ENCODE data around the gene TSPAN9.

Gene TSPAN9

DNA sequence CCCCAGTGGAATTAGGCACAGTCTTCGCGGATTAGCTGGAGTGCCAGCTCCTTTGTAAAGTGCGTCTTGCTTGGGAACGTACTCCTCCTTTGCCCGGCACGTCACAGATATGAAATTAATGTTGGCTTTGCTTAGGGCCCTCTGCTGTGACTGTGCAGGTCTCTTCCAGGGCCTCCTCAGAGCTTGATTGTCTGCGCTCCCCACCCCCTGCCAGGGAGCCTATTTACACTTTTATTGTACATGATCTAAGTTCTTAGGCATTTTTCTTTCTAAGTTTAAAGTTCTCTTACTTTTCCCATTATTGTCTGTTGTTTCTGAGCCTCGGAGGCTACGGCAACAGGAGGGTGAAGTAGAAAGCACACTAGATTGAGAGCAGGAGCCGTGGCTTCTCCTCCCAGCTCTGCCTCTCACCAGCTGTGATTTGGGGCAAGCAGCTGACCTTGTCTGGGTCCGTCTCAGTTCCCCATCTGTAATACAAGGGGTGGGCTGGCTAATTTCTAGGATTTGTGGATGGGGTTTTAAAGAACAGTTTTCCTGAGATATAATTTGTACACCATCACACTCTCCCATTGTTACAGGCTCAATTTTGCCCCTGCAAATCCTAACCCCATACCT lies 81.8 kb downstream of the TSPAN9 start:
- DNase-seq (ENCODE audit: low read depth in 2 of 3, low spot score in 1 of 3), result no peak

GRCh38 chr12:3160081-3160480 lies 82.9 kb downstream of the TSPAN9 start:
- no peak for DNase-seq (ENCODE audit: low read depth in 2 of 3, low spot score in 1 of 3)

DNA sequence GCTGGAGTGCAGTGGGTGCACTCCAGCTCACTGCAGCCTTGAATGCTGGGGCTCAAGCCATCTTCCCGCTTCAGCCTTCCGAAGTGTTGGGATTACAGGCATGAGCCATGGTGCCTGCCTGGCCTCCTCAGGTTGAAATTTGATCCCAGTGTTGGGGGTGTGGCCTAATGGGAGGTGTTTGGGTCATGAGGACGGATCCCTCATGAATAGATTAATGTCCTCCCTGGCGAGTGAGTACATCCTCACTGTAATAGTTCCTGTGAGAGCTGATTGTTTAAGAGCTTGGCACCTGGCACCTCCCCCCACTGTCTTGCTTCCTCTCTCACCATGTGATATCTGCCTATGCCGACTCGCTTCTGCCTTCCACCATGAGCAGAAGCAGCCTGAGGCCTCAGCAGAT lies 84.7 kb downstream of the TSPAN9 start:
- no peak for DNase-seq (ENCODE audit: low read depth in 2 of 3, low spot score in 1 of 3)

GRCh38 chr12:3164454-3165077 lies 87.4 kb downstream of the TSPAN9 start:
- DNase-seq (ENCODE audit: low read depth in 2 of 3, low spot score in 1 of 3), result no peak

DNA sequence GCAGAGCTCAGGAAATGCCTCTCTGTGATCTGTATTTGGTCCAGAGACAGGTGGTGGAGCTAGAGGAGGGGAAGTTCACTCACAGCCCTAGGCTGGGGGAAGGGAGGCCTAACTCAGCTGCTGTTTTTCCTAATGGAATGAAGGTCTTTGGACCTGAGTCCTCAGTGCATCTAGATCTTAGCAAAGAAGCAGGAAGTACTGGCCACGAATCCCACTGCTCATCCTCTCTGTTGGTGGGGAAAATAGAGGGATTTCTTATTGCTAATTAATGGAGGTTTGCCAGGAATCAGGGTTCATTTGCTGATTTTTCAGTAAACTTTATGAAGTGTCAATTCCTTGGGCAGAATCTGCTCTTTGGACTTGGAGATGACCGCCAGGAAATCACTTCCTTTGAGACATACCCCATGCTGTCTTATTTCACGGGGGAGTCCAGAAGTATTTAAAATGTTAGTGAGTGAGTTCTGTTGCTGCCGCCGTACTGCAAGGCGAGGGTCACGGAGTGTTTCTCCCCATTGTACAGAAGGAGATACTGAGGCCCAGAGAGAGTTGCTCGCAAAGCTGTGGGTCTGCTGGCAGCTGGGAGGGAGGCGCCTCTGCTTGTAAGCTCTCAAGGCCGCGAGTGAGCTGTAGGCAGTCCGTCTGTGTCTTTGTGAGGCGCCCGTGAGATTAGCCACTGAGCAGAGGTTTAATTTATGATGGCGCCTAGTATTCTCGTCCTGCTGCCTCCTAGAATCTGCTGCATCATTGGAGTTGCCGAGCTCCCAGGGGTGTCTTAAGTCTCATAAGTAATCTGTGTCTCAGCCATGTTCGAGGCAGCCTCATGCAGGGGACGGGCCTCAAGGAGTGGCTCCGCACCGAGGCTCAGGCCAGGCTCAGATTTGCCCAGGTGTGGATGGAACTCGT lies 88.2 kb downstream of the TSPAN9 start:
- DNase-seq (ENCODE audit: low read depth in 2 of 3, low spot score in 1 of 3), result no peak

DNA sequence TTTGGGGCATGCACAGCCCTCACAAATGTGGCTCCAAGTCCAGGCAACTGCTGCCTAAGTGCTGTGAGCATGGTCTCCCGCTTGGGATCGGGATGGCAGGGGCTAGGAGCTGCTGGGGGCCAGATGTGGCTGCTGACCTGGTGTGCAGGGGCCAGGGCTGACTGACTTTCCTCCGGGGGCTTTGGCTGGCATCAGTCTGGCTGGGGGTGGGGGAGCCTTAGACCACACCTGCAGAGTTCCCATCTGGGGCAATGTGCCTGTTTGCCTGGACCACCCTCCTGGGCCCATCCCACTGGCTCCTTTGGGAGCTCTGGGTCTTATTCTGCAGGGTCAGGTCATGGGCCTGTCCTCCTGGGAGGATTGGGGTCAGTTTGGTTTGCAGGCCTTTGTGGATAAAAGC lies 90.5 kb downstream of the TSPAN9 start:
- DNase-seq (ENCODE audit: low read depth in 2 of 3, low spot score in 1 of 3), result no peak

GRCh38 chr12:3168223-3169221 lies 91.3 kb downstream of the TSPAN9 start:
- DNase-seq (ENCODE audit: low read depth in 2 of 3, low spot score in 1 of 3), result peak; percentile 46 to 52 (median 49)

- DNase-seq (ENCODE audit: low read depth in 2 of 3, low spot score in 1 of 3), result no peak
These were observed 93.4 kb downstream of the TSPAN9 start for GRCh38 chr12:3170423-3171194.

- DNase-seq (ENCODE audit: low read depth in 2 of 3, low spot score in 1 of 3), result no peak
These were observed 94.0 kb downstream of the TSPAN9 start for GRCh38 chr12:3171195-3171591.

GRCh38 chr12:3172124-3173007 lies 95.2 kb downstream of the TSPAN9 start:
- DNase-seq (ENCODE audit: low read depth in 2 of 3, low spot score in 1 of 3), result no peak

DNA sequence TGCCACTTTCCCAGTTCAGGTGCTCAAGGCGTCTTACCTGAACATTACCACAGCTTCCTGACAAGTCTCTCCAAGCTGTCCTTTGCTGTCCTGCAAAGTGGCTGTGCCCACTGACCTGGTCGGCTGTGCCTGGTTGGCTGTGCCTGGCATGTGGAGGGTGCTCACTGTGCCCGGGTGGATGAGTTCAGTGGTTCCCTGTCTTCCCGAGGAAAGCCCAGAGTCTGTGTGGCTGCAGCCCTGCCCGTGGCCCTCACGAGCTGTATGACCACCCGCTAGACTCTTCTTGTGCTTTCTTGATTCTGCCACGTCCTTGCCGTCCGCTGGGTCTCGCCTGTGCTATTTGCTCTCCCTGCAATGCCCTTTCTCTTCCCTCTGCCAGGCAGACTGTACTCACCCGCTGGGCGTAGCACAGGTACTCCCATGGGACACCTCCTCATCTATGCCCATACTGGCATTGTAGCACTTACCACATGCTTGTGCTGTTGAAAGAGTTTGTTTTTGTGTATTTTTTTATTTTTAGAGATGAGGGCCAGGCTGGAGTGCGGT lies 95.9 kb downstream of the TSPAN9 start:
- no peak for DNase-seq (ENCODE audit: low read depth in 2 of 3, low spot score in 1 of 3)

DNA sequence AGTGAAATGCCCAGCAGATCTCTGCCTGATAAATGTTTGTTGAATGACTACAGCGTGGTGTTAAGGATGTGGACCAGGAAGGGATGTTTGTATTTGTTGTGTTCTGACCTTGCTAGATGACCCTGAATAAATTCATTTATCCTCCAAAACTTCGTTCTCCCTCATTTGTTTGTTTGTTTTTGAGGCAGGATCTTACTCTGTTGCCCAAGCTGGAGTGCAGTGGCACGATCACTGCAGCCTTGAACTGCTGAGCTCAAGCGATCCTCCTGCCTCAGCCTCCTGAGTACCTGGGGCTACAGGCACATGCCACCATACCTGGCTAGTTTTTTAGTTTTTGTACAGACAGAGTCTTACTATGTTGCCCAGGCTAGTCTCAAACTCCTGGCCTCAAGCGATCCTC lies 96.7 kb downstream of the TSPAN9 start:
- no peak for DNase-seq (ENCODE audit: low read depth in 2 of 3, low spot score in 1 of 3)

DNA sequence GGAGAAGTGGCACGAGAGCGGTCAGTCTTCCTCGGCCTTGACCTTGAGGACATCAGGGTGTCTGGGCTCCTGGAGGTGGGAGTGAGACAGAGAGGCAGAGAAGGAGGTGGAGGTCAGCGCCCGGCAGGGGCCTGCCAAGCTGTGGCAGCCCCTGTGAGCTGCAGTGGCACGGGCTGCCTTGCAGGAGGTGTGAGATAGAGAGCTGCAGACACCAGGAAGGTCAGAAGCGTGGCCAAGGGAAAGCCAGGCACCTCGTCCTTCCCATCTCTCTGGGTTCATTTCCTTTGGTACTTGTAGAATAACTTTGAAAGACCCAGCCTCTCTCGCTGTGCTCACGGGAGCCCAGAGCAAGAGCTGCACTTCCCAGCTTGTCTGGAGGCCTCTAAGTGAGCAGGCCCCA lies 98.1 kb downstream of the TSPAN9 start:
- DNase-seq (ENCODE audit: low read depth in 2 of 3, low spot score in 1 of 3), result no peak

DNA sequence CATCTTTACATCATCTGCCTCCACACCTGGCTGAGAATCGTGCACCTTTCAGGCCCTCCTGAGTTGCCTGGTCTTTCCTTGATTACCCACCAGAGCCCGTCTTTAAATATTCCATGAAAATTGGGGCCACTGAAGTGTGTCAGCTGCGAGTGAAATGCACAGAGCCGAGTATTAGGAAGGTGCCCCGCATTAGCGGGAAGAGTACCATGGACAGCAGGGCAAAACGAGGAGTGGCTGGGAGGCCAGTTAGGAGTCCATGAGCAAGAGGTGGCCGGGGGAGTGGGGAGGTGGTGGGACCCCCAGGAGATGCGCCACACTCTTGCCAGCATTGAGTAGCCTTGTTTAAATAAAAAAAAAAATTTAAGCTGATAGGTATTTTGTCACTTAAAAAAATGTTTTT lies 99.6 kb downstream of the TSPAN9 start:
- DNase-seq (ENCODE audit: low read depth in 2 of 3, low spot score in 1 of 3), result no peak

DNA sequence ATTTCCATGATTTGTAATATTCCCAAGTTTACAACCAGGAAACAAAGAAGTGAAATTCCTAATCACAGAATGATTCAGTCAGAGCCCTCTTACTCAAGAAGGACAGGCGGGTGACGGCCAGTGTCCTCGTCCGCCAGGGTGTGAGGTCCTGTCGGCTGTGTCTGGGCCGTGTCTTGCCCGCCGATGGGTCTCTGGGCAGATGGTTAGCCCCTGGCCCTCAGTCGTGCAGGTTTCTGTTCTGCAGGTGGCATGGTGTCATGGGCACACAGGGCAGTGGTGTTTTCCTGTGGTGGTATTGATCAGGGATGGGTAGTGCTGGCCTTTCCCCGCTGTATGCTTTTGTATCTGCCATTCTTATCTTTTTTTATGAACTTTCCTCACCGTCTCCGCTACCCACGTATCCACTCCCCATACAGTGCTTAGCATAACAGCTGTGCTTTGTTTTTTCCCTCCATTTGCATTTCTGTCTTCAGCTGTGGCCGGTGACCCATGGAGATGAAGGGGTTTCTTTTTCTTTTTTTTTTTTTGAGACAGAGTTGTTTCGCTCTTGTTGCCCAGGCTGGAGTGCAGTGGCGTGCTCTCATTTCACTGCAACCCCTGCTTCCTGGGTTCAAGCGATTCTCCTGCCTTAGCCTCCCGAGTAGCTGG lies 100.7 kb downstream of the TSPAN9 start:
- no peak for DNase-seq (ENCODE audit: low read depth in 2 of 3, low spot score in 1 of 3)

DNA sequence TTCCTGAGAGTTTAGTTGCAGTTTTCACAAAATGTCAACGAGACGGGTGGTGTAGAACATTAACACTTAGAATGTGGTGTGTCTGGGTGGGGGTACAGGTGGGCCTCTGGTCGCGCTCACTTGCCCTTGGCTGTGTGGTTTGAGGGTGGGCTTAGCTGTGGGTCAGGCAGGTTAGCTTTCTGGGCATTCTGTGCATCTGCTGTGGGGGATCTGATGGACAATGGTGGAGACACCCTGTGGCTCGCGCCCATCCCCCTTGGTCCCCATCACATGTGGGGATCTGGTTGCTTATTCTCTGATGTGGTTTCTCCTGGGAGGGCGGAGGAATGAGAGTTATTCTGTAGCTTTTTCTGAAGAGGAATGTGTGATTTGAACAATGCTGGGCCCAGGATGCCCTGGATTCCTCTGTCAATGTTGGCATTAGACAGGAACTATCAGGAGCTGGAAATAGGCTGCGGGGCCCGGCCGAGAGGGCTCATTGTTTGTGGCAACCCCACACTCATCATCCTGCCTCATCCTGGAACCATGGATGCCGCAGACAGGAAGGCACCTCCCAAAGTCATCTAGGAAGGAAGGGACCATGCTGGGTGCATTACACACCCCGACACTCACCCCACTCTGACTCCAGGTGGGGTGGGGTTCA lies 101.6 kb downstream of the TSPAN9 start:
- no peak for DNase-seq (ENCODE audit: low read depth in 2 of 3, low spot score in 1 of 3)

DNA sequence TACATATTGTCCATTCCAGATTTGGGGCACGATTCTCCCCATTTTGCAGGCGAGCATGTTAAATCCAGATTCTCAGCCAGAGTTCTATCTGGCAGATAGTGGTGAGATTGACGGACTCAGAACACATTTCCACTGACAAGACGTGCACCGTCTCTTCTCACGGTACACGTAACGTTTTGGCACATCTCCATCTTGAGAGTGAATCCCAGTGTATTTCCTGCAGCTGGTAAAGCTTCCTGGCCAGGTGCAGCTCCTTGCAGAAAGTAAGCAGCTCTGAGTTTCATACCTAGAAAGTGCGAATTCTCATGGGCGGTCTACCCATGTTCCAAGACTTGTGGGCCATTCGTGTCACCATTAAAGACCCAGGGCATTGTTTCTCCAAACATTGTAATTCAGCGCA lies 102.6 kb downstream of the TSPAN9 start:
- DNase-seq (ENCODE audit: low read depth in 2 of 3, low spot score in 1 of 3), result no peak

GRCh38 chr12:3182426-3182825 lies 105.2 kb downstream of the TSPAN9 start:
- DNase-seq (ENCODE audit: low read depth in 2 of 3, low spot score in 1 of 3), result no peak

All from stimulated activated CD4-positive, alpha-beta T cell treated with anti-CD3 and anti-CD28 coated beads, Interleukin-12 subunit alpha, Interleukin-12 subunit beta, amount 100 ng/mL, for 48 hours (primary cell).